Panc1 (cell line): Measurements from ENCODE around the gene GNB1. TPM values are rescaled to one million over a fixed set of nuclear protein-coding genes. Genes with fewer than 3 reads are reported as not detected.

Source experiments
- ATAC-seq: fragments of 200-7000 bp; cut with Tn5 transposase; 2 replicates; pipeline ENCODE4 v1.9.1; 2020; ENCODE audit warnings: mild to moderate bottlenecking, moderate library complexity
- BruUV-seq: library from RNA; stranded (reverse); fragments of 400-500 nt; replicated peaks from 2 replicates; lab custom pipeline; 2021; lab: Mats Ljungman, UMichigan
- CTCF ChIA-PET: fragments of 300-600 bp; sonication (Branson Sonifier 250); formaldehyde crosslinking; loops from one replicate; lab custom pipeline; 2022; ENCODE audit warnings: antibody characterized with exemption; lab: Charles Lee
- POLR2A ChIA-PET: fragments of 300-600 bp; sonication (Branson Sonifier 250); formaldehyde crosslinking; loops from one replicate; lab custom pipeline; 2022; ENCODE audit warnings: antibody characterized with exemption; lab: Charles Lee
- DNase-seq: peaks from one replicate; pipeline ENCODE4 v3.0.0-alpha.2; 2010; ENCODE audit warnings: low read depth, low spot score
- H3K27ac ChIP-seq: 2 replicates; pipeline ENCODE4 v1.5.1; 2011; ENCODE audit warnings: mild to moderate bottlenecking, low read length, inconsistent platforms
- H3K27me3 ChIP-seq: fragments of 200-500 bp; sonication (Bioruptor generic); 2 replicates; pipeline ENCODE4 v1.6.0; 2014; ENCODE audit warnings: low read length, inconsistent platforms; ENCODE audit not compliant: control insufficient read depth, insufficient read depth
- H3K36me3 ChIP-seq: fragments of 200-500 bp; sonication (Bioruptor generic); 2 replicates; pipeline ENCODE4 v1.5.1; 2014; ENCODE audit warnings: inconsistent platforms, mild to moderate bottlenecking, low read length, moderate library complexity; ENCODE audit not compliant: control insufficient read depth, insufficient read depth
- H3K4me1 ChIP-seq: 2 replicates; pipeline ENCODE4 v1.5.1; 2011; ENCODE audit warnings: inconsistent platforms, mild to moderate bottlenecking, low read length, moderate library complexity; ENCODE audit not compliant: control insufficient read depth, insufficient read depth
- H3K4me3 ChIP-seq, 2 experiments: 2 replicates each; pipeline ENCODE4 v1.5.1; 2011 to 2012; ENCODE audit warnings: low read depth in 2 of 2, low read length in 2 of 2, mild to moderate bottlenecking in 2 of 2, inconsistent platforms in 1 of 2, moderate library complexity in 1 of 2
- H3K9me3 ChIP-seq: fragments of 200-500 bp; sonication (Bioruptor generic); 2 replicates; pipeline ENCODE4 v1.5.1; 2014; ENCODE audit warnings: low read depth, mild to moderate bottlenecking, inconsistent platforms, low read length, moderate library complexity; ENCODE audit not compliant: control insufficient read depth, insufficient read depth
- POLR2AphosphoS5 ChIP-seq: IDR thresholded peaks from 2 replicates; pipeline ENCODE4 v1.6.1; 2012; ENCODE audit warnings: mild to moderate bottlenecking, low read depth, low read length, moderate library complexity
- SIN3A ChIP-seq: IDR thresholded peaks from 2 replicates; pipeline ENCODE4 v1.6.1; 2012; ENCODE audit warnings: low read depth, mild to moderate bottlenecking, low read length, moderate library complexity, borderline replicate concordance; ENCODE audit not compliant: insufficient read depth
- TCF7L2 ChIP-seq: IDR thresholded peaks from 2 replicates; pipeline ENCODE4 v1.6.1; 2011; ENCODE audit warnings: mild to moderate bottlenecking, low read depth, low read length, inconsistent platforms
- in situ Hi-C: cut with HindIII; loops from 2 replicates; pipeline ENCODE4 v1.10.0; 2016; ENCODE audit warnings: low sequenced_read_pairs, low pct_unique_long_range_greater_than_20kb
- intact Hi-C: fragments of 100-400 bp; cut with micrococcal nuclease; formaldehyde crosslinking; loops from one replicate; pipeline ENCODE4 v1.10.0; 2022; ENCODE audit not compliant: unreplicated experiment
- total RNA-seq: library from RNA; stranded (reverse); gene quantifications from one replicate; pipeline ENCODE4 v1.2.1, GENCODE V29; 2021; ENCODE audit not compliant: unreplicated experiment
- TF ChIP-seq, protein P1 (sequence below), 2 experiments: IDR thresholded peaks; 2 replicates each; pipeline ENCODE4 v1.6.1; 2011 to 2012; ENCODE audit warnings: low read depth in 2 of 2, control low read depth in 1 of 2, low read length in 1 of 2, mild to moderate bottlenecking in 1 of 2, moderate library complexity in 1 of 2; ENCODE audit not compliant: insufficient read depth in 1 of 2
- TF ChIP-seq, protein P2 (sequence below): fragments of 450-650 bp; IDR thresholded peaks from 2 replicates; pipeline ENCODE4 v1.5.1; 2017; ENCODE audit warnings: mild to moderate bottlenecking

The GNB1 gene
- total RNA-seq, 1 experiment from 2014 or later: 499 TPM

DNA sequence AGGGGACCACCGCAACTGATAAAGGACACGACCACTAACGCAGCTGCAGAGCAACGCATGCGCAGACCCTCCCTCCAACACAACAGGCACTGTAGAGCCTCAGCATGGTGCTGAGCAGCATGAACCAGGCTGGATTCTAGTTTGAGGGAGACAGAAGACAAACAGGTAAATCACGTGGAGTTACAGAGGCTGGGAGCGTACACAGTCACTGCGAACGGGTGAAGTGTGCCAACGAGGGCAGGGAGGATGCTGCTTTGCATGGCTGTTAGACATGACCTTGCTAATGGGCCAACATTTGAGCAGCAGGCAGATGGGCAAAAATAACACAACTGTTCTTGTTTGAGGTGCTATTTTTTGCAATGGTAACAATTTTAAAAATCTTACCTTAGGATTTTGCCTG lies 57.4 kb downstream of the GNB1 start:
- in situ Hi-C loops (no loop called here), intact Hi-C loops (no loop called here)
- no peak overlapping the region for H3K4me3 ChIP-seq
- no peaks in the 10 kb centered on the region; the same call in 1 of the 2 replicates for H3K4me1 ChIP-seq
- no peaks in the 10 kb centered on the region for H3K27me3 ChIP-seq
- ChIA-PET POLR2A (no interaction called here), CTCF (no interaction called here)
- no TSS peak for BruUV-seq
- DNase-seq (no peak), ATAC-seq (no peak)
- H3K9me3 ChIP-seq: no peaks in the 10 kb centered on the region
- H3K27ac ChIP-seq: no peak overlapping the region
- H3K36me3 ChIP-seq: no peaks in the 10 kb centered on the region; the same call in 1 of the 2 replicates
- TF ChIP-seq, protein P1, sequence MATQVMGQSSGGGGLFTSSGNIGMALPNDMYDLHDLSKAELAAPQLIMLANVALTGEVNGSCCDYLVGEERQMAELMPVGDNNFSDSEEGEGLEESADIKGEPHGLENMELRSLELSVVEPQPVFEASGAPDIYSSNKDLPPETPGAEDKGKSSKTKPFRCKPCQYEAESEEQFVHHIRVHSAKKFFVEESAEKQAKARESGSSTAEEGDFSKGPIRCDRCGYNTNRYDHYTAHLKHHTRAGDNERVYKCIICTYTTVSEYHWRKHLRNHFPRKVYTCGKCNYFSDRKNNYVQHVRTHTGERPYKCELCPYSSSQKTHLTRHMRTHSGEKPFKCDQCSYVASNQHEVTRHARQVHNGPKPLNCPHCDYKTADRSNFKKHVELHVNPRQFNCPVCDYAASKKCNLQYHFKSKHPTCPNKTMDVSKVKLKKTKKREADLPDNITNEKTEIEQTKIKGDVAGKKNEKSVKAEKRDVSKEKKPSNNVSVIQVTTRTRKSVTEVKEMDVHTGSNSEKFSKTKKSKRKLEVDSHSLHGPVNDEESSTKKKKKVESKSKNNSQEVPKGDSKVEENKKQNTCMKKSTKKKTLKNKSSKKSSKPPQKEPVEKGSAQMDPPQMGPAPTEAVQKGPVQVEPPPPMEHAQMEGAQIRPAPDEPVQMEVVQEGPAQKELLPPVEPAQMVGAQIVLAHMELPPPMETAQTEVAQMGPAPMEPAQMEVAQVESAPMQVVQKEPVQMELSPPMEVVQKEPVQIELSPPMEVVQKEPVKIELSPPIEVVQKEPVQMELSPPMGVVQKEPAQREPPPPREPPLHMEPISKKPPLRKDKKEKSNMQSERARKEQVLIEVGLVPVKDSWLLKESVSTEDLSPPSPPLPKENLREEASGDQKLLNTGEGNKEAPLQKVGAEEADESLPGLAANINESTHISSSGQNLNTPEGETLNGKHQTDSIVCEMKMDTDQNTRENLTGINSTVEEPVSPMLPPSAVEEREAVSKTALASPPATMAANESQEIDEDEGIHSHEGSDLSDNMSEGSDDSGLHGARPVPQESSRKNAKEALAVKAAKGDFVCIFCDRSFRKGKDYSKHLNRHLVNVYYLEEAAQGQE (IDR thresholded peaks at IDR 0.05; ENCODE audit: insufficient read depth in 1 of 2, low read depth in 2 of 2, low read length in 1 of 2): no peak
- TF ChIP-seq TCF7L2 (no peak), POLR2AphosphoS5 (no peak), SIN3A (no peak)
- TF ChIP-seq, protein P2, sequence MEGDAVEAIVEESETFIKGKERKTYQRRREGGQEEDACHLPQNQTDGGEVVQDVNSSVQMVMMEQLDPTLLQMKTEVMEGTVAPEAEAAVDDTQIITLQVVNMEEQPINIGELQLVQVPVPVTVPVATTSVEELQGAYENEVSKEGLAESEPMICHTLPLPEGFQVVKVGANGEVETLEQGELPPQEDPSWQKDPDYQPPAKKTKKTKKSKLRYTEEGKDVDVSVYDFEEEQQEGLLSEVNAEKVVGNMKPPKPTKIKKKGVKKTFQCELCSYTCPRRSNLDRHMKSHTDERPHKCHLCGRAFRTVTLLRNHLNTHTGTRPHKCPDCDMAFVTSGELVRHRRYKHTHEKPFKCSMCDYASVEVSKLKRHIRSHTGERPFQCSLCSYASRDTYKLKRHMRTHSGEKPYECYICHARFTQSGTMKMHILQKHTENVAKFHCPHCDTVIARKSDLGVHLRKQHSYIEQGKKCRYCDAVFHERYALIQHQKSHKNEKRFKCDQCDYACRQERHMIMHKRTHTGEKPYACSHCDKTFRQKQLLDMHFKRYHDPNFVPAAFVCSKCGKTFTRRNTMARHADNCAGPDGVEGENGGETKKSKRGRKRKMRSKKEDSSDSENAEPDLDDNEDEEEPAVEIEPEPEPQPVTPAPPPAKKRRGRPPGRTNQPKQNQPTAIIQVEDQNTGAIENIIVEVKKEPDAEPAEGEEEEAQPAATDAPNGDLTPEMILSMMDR: no peak

DNA sequence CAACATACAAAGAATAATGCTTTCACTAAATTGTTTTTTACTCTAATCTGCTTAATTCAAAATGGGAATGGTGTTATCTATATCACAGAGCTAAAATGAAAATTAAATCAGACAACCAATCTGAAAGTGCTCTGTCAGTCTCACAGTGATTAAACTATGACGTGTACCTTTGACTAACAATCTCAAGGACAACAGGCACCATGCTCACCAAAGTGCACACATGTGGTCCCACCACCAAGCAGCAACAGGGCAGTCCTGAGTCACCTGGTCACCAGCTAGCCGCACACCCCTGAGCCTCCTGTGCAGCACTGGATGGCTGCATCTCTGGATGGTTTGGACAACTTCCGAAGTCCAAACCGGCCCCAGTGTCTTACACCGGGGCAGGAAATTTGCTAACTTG lies 58.1 kb downstream of the GNB1 start:
- in situ Hi-C loops: no loop called here

More for the DNA sequence above, 58.1 kb downstream of the GNB1 start:
- no peak overlapping the region for H3K27ac ChIP-seq
- ChIA-PET CTCF (no interaction called here), POLR2A (no interaction called here)
- DNase-seq (no peak), ATAC-seq (no peak)
- TF ChIP-seq TCF7L2 (no peak), POLR2AphosphoS5 (no peak), SIN3A (no peak)
- TF ChIP-seq, protein P2: no peak
- TF ChIP-seq, protein P1 (IDR thresholded peaks at IDR 0.05; ENCODE audit: insufficient read depth in 1 of 2, low read depth in 2 of 2, low read length in 1 of 2): no peak
- no peaks in the 10 kb centered on the region for H3K27me3 ChIP-seq
- no peaks in the 10 kb centered on the region; the same call in 1 of the 2 replicates for H3K36me3 ChIP-seq
- no peak overlapping the region for H3K4me3 ChIP-seq
- H3K4me1 ChIP-seq: no peaks in the 10 kb centered on the region; the same call in 1 of the 2 replicates
- H3K9me3 ChIP-seq: no peaks in the 10 kb centered on the region
- intact Hi-C loops: no loop called here
- BruUV-seq: no TSS peak
